Esophagus squamous epithelium (tissue), 5 donors: Measurements from ENCODE around the gene ANKRD28. TPM values are rescaled to one million over a fixed set of nuclear protein-coding genes. Genes with fewer than 3 reads are reported as not detected.

Experiments used
- DNase-seq: peaks from one replicate; lab custom pipeline; 2025; lab: John Stamatoyannopoulos, UW
- H3K27ac ChIP-seq, 4 donors: fragments of 200-600 bp; sonication (generic); one replicate each; pipeline ENCODE4 v1.5.1; 2016 to 2019; ENCODE audit warnings: mild to moderate bottlenecking in 1 of 4
- H3K27me3 ChIP-seq, 4 donors: fragments of 200-600 bp; sonication (generic); 1 replicate in 3 of 4; 2 replicates in 1 of 4; pipeline versions ENCODE4 v1.5.1 to v1.6.0; 2017 to 2021; ENCODE audit warnings: antibody characterized with exemption in 1 of 4
- H3K36me3 ChIP-seq, 3 donors: fragments of 200-600 bp; sonication (generic); one replicate each; pipeline ENCODE4 v1.5.1; 2016 to 2019
- H3K4me1 ChIP-seq, 3 donors: fragments of 200-600 bp; sonication (generic); one replicate each; pipeline ENCODE4 v1.5.1; 2017 to 2019
- H3K4me3 ChIP-seq, 4 donors: fragments of 200-600 bp; sonication (generic); 1 replicate in 3 of 4; 2 replicates in 1 of 4; pipeline ENCODE4 v1.5.1; 2016 to 2019; ENCODE audit warnings: mild to moderate bottlenecking in 2 of 4, moderate library complexity in 1 of 4
- H3K9me3 ChIP-seq, 3 donors: fragments of 200-600 bp; sonication (generic); one replicate each; pipeline ENCODE4 v1.5.1; 2016 to 2019
- CTCF ChIP-seq, 6 experiments: fragments of 450-650 bp in 4 of 6; fragments of 200-600 bp in 2 of 6; sonication (generic) in 2 of 6; IDR thresholded peaks; one replicate each; pipeline ENCODE4 v1.5.1; 2016 to 2019; ENCODE audit warnings: antibody characterized with exemption in 6 of 6, mild to moderate bottlenecking in 4 of 6, moderate library complexity in 4 of 6
- POLR2A ChIP-seq, 4 donors: fragments of 450-650 bp; IDR thresholded peaks; one replicate each; pipeline ENCODE4 v1.6.1; 2017; ENCODE audit warnings: antibody characterized with exemption in 4 of 4, mild to moderate bottlenecking in 4 of 4, moderate library complexity in 3 of 4
- WGBS, 2 donors: methylation state at CpG; one replicate each; pipeline ENCODE4 v1.1.5; 2018; 5-methylcytosine and 5-hydroxymethylcytosine counted together
- intact Hi-C: fragments of 100-400 bp; cut with DNase I; formaldehyde crosslinking; loops from one replicate; pipeline ENCODE4 v1.15.0; 2022
- total RNA-seq, 4 donors: library from RNA; depleted of rRNA; stranded (reverse); fragments of >200 nt; gene quantifications; one replicate each; pipeline ENCODE4 v1.1.0, GENCODE V29; 2016
- donor health status: DM: yes; HTN: yes; CAD: no.

The ANKRD28 gene
- total RNA-seq, 4 donors from 2014 or later = 20.8 to 49.6 (median 31.8) TPM

- WGBS, 2 donors = 93% methylated on average over 5 of the region's 5 CpGs
- intact Hi-C loops = no loop called here
These were observed 131.5 kb downstream of the ANKRD28 start for GRCh38 chr3:15666277-15666676.

DNA sequence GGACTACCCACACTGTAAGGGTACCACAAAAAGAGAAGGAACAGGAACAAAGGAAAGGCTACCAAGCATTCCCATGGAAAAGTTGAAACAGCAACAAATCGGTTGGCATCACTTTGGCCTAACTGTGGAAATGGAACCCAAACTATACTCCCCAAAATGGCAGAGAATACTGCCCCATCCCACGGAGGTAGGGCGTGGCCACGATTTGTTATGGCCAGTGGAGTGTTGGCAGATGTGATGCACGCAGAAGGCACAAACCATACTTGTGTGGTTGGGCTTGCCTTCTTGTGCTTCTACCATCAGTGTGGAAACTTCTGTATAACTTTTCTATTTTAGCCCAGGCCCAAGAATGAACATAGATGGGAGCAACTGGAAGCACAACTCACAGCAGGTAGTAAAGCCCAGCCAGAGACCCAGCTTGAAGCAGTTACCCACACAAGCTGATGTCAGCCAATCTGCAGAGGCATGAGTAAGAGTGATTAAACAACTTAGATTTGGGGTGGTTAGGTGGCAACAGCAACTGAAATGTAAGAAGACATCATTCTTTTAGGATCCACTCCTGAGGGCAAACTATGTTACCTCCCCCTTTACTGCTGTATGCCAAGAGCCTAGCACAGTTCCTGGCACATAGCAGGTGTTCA, 132.1 kb downstream of the ANKRD28 start:
- WGBS, 2 donors = 92 to 99% methylated on average over 5 of the region's 5 CpGs
- H3K4me3 ChIP-seq = no peak overlapping the region

More at GRCh38 chr3:15666277-15666676, 131.5 kb downstream of the ANKRD28 start:
- DNase-seq = no peak
- no peak for TF ChIP-seq POLR2A (IDR thresholded peaks at IDR 0.05)
- TF ChIP-seq CTCF (IDR thresholded peaks at IDR 0.05) = no peak
- Histone ChIP-seq H3K4me1 (no peaks in the 10 kb centered on the region), H3K36me3 (peaks cover 0 to 52% (median 0%) of the 10 kb centered on the region in 3 donors), H3K9me3 (no peaks in the 10 kb centered on the region), H3K4me3 (no peak overlapping the region), H3K27ac (no peak overlapping the region), H3K27me3 (no peaks in the 10 kb centered on the region)

GRCh38 chr3:15664144-15664543, 133.6 kb downstream of the ANKRD28 start:
- intact Hi-C loops = no loop called here
- Histone ChIP-seq H3K4me3 (no peak overlapping the region), H3K27me3 (no peaks in the 10 kb centered on the region), H3K9me3 (no peaks in the 10 kb centered on the region), H3K4me1 (no peaks in the 10 kb centered on the region), H3K27ac (no peak overlapping the region), H3K36me3 (peaks cover 0 to 30% (median 0%) of the 10 kb centered on the region in 3 donors)
- TF ChIP-seq CTCF (IDR thresholded peaks at IDR 0.05) = no peak
- TF ChIP-seq POLR2A (IDR thresholded peaks at IDR 0.05) = no peak
- DNase-seq = no peak
- 50 to 55% methylated on average over 1 of the region's 1 CpG for WGBS, 2 donors

More for the DNA sequence above, 132.1 kb downstream of the ANKRD28 start:
- no peak for DNase-seq
- Histone ChIP-seq H3K4me1 (no peaks in the 10 kb centered on the region), H3K27me3 (no peaks in the 10 kb centered on the region), H3K36me3 (peaks cover 0 to 45% (median 0%) of the 10 kb centered on the region in 3 donors), H3K9me3 (no peaks in the 10 kb centered on the region), H3K27ac (no peak overlapping the region)
- intact Hi-C loops = no loop called here
- no peak for TF ChIP-seq POLR2A (IDR thresholded peaks at IDR 0.05)
- TF ChIP-seq CTCF (IDR thresholded peaks at IDR 0.05) = no peak

DNA sequence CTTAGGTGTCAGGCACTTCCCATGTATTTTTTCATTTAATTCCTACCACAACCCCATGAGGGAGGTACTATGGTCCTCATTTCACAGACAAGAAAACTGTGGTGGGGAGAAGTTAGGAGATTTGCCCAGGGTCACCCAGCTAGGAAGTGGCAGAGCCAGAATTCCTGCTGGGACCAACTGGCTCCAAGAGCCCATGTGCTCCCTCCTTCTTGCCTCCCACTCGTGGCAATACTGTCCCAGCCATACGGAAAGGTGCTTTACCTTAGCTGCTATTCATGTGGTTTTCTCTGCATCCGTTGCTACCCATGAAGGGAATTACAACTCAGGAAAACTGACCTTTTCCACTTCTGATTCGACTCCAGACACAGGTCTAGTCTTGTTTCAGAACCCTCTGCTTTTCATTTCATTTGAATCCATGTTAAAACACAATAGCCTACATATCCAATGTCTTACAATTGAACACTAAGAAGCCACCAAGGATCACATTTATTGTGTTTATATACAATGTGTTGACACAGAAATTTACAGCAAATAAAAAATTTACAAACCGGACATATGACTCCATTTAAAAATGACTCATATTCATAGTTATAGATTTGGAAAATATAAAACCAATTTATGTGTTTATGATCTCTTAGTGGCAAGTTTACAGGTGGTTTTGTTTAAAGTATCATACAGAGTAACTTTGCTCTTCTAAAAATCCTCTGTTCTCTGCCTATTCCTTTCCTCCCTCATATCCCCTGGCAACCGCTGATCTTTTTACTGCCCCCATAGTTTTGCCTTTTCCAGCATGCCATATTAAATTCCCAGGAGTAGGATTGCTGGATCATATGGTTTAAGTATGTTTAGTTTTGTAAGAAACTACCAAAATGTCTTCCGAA, 137.5 kb downstream of the ANKRD28 start:
- H3K4me1 ChIP-seq = no peaks in the 10 kb centered on the region
- 61 to 69% methylated on average over 7 of the region's 7 CpGs for WGBS, 2 donors

DNA sequence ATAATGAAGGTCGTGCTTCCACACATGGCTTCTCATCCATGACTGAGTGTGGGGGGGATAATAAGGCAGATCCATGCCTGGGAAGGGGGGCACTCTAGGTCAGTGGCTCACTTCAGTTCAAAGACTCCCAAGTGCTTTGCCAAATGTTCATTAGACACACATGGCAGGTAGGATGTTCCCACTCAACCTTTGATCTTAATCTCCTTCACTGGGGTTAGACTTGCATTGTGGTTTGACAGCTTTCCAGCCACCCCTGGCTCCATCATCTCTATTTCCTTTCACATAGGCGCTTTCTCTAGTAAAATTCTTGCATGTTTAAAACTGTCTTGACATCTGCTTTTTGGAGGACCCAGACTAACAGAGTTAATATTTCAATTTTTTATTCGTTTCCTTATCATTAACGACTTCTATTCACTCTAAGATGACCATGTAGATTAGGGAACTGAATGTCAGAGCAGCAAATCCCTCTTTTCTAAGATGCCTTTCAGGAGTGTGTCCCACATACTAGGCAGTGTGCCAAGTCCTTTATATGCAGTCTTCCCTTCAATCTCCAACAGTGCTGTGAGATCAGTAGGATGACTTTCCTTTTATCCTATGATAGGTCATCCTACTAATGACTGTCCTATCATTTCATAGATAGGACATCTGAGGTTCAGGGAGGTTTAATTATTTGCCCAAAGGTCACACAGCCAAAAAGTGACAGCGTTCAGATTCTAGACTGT, 138.4 kb downstream of the ANKRD28 start:
- H3K27ac ChIP-seq = no peak overlapping the region
- H3K27me3 ChIP-seq = no peaks in the 10 kb centered on the region
- no peak overlapping the region for H3K4me3 ChIP-seq
- H3K4me1 ChIP-seq = no peaks in the 10 kb centered on the region
- H3K9me3 ChIP-seq = peaks cover 5 to 31% (median 22%) of the 10 kb centered on the region in 3 donors
- no peak for TF ChIP-seq CTCF (IDR thresholded peaks at IDR 0.05)
- TF ChIP-seq POLR2A (IDR thresholded peaks at IDR 0.05) = no peak
- 50 to 55% methylated on average over 5 of the region's 5 CpGs for WGBS, 2 donors
- DNase-seq = no peak
- H3K36me3 ChIP-seq = no peaks in the 10 kb centered on the region
- intact Hi-C loops = no loop called here

More for the DNA sequence above, 137.5 kb downstream of the ANKRD28 start:
- DNase-seq = no peak
- no peak overlapping the region for H3K27ac ChIP-seq
- peaks cover 5 to 26% (median 22%) of the 10 kb centered on the region in 3 donors for H3K9me3 ChIP-seq
- TF ChIP-seq POLR2A (IDR thresholded peaks at IDR 0.05) = no peak
- no peaks in the 10 kb centered on the region for H3K36me3 ChIP-seq
- H3K27me3 ChIP-seq = no peaks in the 10 kb centered on the region
- intact Hi-C loops = no loop called here
- no peak overlapping the region for H3K4me3 ChIP-seq
